SU-DHL-6 (cell line): ENCODE results near the gene FAXC.

Experiments
- H2AFZ ChIP-seq: fragments of 200-600 bp; sonication (generic); 2 replicates; pipeline ENCODE4 v1.6.1; 2014; ENCODE audit warnings: low read depth, mild to moderate bottlenecking, moderate library complexity, mixed read lengths, antibody characterized with exemption, low read length; ENCODE audit not compliant: severe bottlenecking
- H3F3A ChIP-seq: fragments of 200-600 bp; shearing (Covaris generic); 2 replicates; pipeline ENCODE4 v1.6.0; 2016; ENCODE audit warnings: antibody characterized with exemption, mild to moderate bottlenecking; ENCODE audit not compliant: insufficient read depth
- H3K27ac ChIP-seq: fragments of 200-600 bp; sonication (generic); 2 replicates; pipeline ENCODE4 v1.5.1; 2016; ENCODE audit warnings: low read depth, mild to moderate bottlenecking, low read length, moderate library complexity, mixed read lengths
- H3K27me3 ChIP-seq: fragments of 200-600 bp; sonication (generic), shearing (Covaris generic); 2 replicates; pipeline ENCODE4 v1.6.0; 2014; ENCODE audit warnings: mild to moderate bottlenecking, low read length
- H3K36me3 ChIP-seq: fragments of 200-600 bp; sonication (generic); 2 replicates; pipeline ENCODE4 v1.6.1; 2014; ENCODE audit warnings: mild to moderate bottlenecking, low read length, mixed read lengths
- H3K4me2 ChIP-seq: fragments of 300-600, 200-600 bp; shearing (Covaris generic), sonication (generic); 2 replicates; pipeline ENCODE4 v1.6.0; 2014; ENCODE audit warnings: low read length, low read depth, mild to moderate bottlenecking; ENCODE audit not compliant: poor library complexity, severe bottlenecking
- H3K4me3 ChIP-seq: fragments of 200-600 bp; sonication (generic); 2 replicates; pipeline ENCODE4 v1.5.1; 2014; ENCODE audit warnings: antibody characterized with exemption, low read length, mild to moderate bottlenecking, mixed read lengths; ENCODE audit not compliant: insufficient read depth, poor library complexity, severe bottlenecking
- H3K79me2 ChIP-seq: fragments of 200-600 bp; sonication (generic); 2 replicates; pipeline ENCODE4 v1.6.1; 2014; ENCODE audit warnings: mild to moderate bottlenecking, low read length, moderate library complexity; ENCODE audit not compliant: insufficient read depth
- H3K9ac ChIP-seq: fragments of 200-600 bp; sonication (generic); 2 replicates; pipeline ENCODE4 v1.7.0; 2014; ENCODE audit warnings: mild to moderate bottlenecking, low read length
- H3K9me2 ChIP-seq: fragments of 200-600 bp; sonication (generic); replicated peaks from 2 replicates; pipeline ENCODE4 v1.6.1; 2014; ENCODE audit warnings: low read length; ENCODE audit not compliant: insufficient read depth
- H3K9me3 ChIP-seq: fragments of 200-600 bp; sonication (generic); 2 replicates; pipeline ENCODE4 v1.6.1; 2014; ENCODE audit warnings: low read length, mixed read lengths; ENCODE audit not compliant: insufficient read depth
- H4K20me1 ChIP-seq: fragments of 200-600 bp; sonication (generic); 2 replicates; pipeline ENCODE4 v1.6.1; 2014; ENCODE audit warnings: low read depth, mild to moderate bottlenecking, antibody characterized with exemption, low read length, moderate library complexity, mixed read lengths
- EZH2phosphoT487 ChIP-seq: fragments of 200-600 bp; sonication (generic), shearing (Covaris generic); conservative IDR thresholded peaks from 2 replicates; pipeline ENCODE4 v1.6.1; 2018; ENCODE audit warnings: mild to moderate bottlenecking, antibody characterized with exemption, low read length, moderate library complexity, mixed read lengths
- TF ChIP-seq, protein P1 (sequence below): fragments of 200-600 bp; sonication (generic); IDR thresholded peaks from one replicate; pipeline ENCODE4 v1.5.1; 2017; ENCODE audit warnings: antibody characterized with exemption, mild to moderate bottlenecking, low read length, moderate library complexity; ENCODE audit not compliant: insufficient read depth, poor library complexity, severe bottlenecking

Gene FAXC

DNA sequence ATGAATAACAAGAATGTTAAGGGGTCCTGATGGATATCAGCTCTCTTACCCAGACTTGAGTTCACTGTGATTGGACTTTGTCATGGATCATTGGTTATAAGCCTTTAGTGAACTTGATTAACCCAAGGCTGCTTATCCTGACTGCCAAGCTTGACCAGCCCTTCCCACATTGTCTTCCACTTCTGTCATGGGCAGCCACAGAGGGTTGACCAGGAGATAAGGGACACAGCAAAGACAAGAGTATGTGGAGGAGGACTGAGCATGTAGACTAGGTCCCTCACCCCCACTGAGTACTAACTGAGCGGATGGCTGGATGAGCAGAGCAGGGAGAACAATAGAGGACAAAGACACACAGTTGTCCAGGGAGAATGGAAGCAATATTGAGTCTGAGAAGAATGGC is 52.5 kb downstream of the FAXC start:
- no peaks in the 10 kb centered on the region for H3K36me3 ChIP-seq
- no peak overlapping the region for H2AFZ ChIP-seq
- H3K4me2 ChIP-seq: no peak overlapping the region
- no peaks in the 10 kb centered on the region for H3K9me2 ChIP-seq
- no peaks in the 10 kb centered on the region for H3F3A ChIP-seq
- H3K9me3 ChIP-seq: no peaks in the 10 kb centered on the region
- TF ChIP-seq EZH2phosphoT487: no peak
- TF ChIP-seq, protein P1, sequence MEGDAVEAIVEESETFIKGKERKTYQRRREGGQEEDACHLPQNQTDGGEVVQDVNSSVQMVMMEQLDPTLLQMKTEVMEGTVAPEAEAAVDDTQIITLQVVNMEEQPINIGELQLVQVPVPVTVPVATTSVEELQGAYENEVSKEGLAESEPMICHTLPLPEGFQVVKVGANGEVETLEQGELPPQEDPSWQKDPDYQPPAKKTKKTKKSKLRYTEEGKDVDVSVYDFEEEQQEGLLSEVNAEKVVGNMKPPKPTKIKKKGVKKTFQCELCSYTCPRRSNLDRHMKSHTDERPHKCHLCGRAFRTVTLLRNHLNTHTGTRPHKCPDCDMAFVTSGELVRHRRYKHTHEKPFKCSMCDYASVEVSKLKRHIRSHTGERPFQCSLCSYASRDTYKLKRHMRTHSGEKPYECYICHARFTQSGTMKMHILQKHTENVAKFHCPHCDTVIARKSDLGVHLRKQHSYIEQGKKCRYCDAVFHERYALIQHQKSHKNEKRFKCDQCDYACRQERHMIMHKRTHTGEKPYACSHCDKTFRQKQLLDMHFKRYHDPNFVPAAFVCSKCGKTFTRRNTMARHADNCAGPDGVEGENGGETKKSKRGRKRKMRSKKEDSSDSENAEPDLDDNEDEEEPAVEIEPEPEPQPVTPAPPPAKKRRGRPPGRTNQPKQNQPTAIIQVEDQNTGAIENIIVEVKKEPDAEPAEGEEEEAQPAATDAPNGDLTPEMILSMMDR: no peak
- H3K79me2 ChIP-seq: no peaks in the 10 kb centered on the region
- no peak overlapping the region for H3K9ac ChIP-seq
- no peaks in the 10 kb centered on the region for H4K20me1 ChIP-seq
- no peaks in the 10 kb centered on the region for H3K27me3 ChIP-seq
- no peak overlapping the region for H3K4me3 ChIP-seq
- no peak overlapping the region for H3K27ac ChIP-seq

DNA sequence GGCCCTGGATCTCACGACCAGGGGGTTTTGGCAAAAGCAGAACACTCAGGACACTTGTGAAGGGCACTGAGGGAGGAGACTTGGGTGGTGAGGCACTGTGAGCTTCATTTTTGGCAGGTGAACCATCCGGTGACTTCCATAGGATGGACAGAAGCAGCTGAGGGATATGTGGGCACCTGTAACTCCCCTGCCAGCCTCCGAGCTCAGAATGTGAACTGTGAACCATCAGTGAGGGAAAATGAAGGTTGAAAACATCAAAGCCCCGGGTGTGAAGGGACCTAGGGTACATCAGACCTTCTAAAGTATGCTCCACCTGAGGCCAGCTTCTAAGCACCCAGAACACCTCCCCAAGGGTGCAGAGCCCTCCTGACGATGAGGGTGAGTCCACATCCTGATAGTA is 53.2 kb downstream of the FAXC start:
- Histone ChIP-seq H3K36me3 (no peaks in the 10 kb centered on the region), H3K79me2 (no peaks in the 10 kb centered on the region), H2AFZ (no peak overlapping the region), H3K4me3 (no peak overlapping the region), H4K20me1 (no peaks in the 10 kb centered on the region), H3K9me3 (no peaks in the 10 kb centered on the region), H3K4me2 (no peak overlapping the region), H3K27ac (no peak overlapping the region), H3F3A (no peaks in the 10 kb centered on the region), H3K27me3 (no peaks in the 10 kb centered on the region), H3K9ac (no peak overlapping the region), H3K9me2 (no peaks in the 10 kb centered on the region)
- no peak for TF ChIP-seq EZH2phosphoT487
- TF ChIP-seq, protein P1: no peak

DNA sequence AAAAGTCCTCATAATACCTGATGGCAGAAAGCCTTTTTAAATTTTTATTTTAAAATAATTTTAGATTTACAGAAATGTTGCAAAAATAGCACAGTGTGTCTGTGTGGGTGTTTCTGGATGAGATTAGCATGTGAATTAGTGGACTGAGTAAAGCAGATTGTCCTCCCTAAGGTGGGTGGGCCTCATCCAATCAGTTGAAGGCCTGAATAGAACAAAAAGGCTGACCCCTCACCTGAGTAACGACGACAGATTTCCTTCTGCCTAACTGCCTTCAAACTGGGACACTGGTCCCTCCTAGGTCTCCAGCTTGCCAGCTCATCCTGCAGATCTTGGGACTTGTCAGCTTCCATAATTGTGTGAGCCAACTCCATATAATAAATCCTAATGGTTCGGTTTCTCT is 54.2 kb downstream of the FAXC start:
- no peak overlapping the region for H2AFZ ChIP-seq
- H3K27me3 ChIP-seq: no peaks in the 10 kb centered on the region
- H3K4me3 ChIP-seq: no peak overlapping the region
- no peaks in the 10 kb centered on the region for H3K9me3 ChIP-seq
- no peaks in the 10 kb centered on the region for H3K36me3 ChIP-seq
- no peaks in the 10 kb centered on the region for H4K20me1 ChIP-seq
- TF ChIP-seq, protein P1: no peak
- no peak for TF ChIP-seq EZH2phosphoT487
- H3K4me2 ChIP-seq: no peak overlapping the region
- H3K9ac ChIP-seq: no peak overlapping the region
- no peaks in the 10 kb centered on the region for H3K79me2 ChIP-seq
- H3K9me2 ChIP-seq: no peaks in the 10 kb centered on the region
- H3K27ac ChIP-seq: no peak overlapping the region
- no peaks in the 10 kb centered on the region for H3F3A ChIP-seq
